RPMI7951 (cell line): ENCODE data around the gene UPP1. TPM values are rescaled to one million over a fixed set of nuclear protein-coding genes. Genes with fewer than 3 reads are reported as not detected.
A peak's percentile ranks its signal among the peaks of the same experiment; 100 is the strongest.
"Not testable (repeated sequence)": the region's sequence is repeated elsewhere in the genome, so short reads cannot be mapped to it uniquely, and the experiment has no call there.

ENCODE experiments used
- DNase-seq: peaks from one replicate; pipeline ENCODE4 v3.0.0-alpha.2; 2012; ENCODE audit warnings: low read depth
- total RNA-seq: library from RNA; depleted of rRNA; stranded (reverse); fragments of >200 nt; shearing (Covaris generic); gene quantifications from 2 replicates; pipeline ENCODE4 v1.2.3, GENCODE V29; 2014

The UPP1 gene
- total RNA-seq, 1 experiment from 2014 or later, result 39.0 TPM

- no peak for DNase-seq
Measured at GRCh38 chr7:48111596-48111995, 22.5 kb downstream of the UPP1 start.

GRCh38 chr7:48112401-48113165 lies 23.5 kb downstream of the UPP1 start:
- DNase-seq, result no peak

DNA sequence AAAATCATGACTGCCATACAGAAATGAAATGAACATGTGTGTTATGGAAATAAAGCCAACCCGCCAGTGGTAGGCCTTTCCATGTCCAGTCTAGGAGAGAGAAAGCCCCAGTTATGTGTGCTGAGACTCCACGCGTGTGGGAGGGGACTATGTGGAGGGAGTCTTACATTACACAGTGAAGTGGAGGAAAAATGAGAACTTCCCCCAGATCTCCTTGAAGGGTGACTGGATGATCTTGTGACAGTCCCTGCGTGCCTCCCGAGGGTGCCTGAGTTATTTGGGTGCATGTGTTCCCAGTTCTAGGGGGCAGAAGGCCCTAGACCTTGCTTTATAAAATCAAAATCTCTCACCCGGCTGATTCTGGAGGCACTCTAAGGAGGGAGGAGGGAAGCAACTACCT lies 24.2 kb downstream of the UPP1 start:
- no peak for DNase-seq

DNA sequence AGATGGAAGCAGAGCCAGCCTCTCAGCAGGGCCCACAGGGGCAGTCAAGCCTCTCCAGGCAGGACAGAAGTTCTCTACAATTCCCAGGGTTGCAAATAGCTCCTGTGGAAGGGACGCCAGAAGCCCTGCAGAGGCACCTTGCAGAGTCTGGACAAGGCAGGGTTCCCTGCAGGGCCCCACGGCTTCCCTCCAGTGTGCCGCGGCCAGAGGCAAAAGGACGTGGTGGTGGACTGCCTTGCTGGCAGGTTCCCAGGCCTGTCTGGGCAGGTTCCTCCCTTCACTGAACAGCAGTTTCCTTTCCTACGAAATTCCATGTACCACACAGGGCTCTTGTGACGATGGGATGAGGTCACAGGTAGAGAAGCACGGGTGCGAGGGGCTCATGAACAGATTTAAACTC lies 25.1 kb downstream of the UPP1 start:
- no peak for DNase-seq

DNA sequence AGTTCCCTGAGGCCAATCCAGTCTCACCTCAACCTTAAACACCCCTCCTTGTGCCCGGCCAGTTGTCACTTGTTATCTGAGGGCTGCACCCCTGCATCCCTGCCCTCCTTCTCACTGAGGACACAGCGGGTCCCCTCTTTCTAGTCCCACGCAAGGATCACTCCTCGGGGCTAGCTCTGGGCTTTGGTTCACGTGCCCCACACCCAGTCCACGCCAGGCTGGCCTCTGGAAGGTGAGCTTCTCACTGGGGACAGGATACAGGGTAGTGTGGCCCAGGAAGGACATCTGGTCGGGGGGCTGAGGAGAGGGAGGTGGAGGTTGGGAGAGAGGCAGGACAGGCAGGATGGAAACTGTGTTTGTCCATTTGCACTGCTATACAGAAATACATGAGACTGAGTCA lies 25.5 kb downstream of the UPP1 start:
- DNase-seq, result no peak

DNA sequence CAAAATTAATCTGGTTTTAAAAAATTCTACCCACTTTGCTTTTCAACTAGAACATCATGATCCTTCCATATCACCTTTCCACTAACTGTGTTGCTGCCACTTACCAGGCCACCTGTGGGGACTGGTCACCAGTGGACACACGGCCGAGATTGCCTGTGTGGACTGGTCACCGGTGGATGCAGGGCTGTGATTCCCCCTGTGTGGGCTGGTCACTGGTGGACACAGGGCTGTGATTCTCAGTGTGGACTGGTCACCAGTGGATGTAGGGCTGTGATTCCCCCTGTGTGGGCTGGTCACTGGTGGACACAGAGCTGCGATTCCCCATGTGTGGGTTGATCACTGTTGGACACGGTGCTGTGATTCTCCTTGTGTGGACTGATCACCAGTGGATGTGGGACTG lies 27.0 kb downstream of the UPP1 start:
- DNase-seq, result no peak

DNA sequence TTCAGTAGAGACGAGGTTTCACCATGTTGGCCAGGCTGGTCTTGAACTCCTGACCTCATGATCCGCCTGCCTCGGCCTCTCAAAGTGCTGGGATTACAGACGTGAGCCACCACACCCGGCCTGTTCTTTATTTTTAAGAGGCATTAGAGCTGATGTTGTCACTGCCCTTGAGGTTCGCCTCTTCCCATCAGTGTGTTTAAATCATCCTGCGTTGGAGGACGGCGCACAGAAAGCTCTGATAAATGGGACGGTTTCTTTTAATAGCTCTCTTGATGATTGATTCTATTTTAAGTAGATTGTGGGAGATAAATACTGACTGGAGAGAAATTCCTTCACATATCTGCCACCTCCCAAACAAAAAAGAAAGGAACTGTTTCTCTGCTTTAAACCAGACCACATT lies 29.0 kb downstream of the UPP1 start:
- no peak for DNase-seq

- DNase-seq, result peak; percentile 26
Measured at GRCh38 chr7:48120536-48120935, 31.5 kb downstream of the UPP1 start.

DNA sequence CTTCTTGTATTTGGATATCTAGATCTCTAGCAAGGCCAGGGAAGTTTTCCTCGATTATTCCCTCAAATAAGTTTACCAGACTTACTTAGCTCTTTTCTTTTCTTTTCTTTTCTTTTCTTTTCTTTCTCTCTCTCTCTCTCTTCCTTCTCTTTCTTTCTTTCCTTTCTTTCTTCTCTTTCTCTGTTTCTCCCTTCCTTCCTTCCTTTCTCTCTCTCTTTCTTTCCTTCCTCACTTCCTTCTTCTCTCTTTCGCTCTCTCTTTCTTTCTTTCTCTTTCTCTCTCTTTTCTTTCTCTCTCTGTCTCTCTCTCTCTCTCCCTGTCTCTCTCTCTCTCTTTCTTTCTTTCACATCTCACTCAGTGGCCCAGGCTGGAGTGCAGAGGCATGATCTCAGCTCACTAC lies 37.0 kb downstream of the UPP1 start:
- no peak for DNase-seq

DNA sequence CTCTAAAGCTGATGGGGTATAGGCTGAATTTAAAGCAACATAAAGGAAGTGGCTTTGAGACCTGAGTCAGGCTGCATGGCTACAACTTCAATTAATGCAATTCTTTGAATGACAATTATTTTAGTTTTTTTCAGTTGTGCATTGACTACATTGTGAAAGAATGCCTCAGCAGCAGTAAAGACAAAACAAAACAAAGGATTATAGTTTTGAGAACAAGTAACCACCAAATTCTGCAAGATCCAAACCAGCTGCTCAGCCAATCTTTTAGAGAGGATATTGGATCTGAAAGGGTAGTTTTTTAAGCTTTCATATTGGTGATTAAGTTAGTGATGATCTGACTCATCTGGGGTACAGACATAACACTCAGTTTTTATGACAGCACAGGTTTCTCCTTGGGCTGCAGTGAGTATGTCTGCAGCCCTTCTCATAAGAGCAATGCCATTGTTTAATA lies 41.6 kb downstream of the UPP1 start:
- no peak for DNase-seq

GRCh38 chr7:48132792-48133191 lies 43.7 kb downstream of the UPP1 start:
- DNase-seq, result no peak

- DNase-seq, result peak; percentile 72
Measured at GRCh38 chr7:48139459-48139858, 50.4 kb downstream of the UPP1 start.

DNA sequence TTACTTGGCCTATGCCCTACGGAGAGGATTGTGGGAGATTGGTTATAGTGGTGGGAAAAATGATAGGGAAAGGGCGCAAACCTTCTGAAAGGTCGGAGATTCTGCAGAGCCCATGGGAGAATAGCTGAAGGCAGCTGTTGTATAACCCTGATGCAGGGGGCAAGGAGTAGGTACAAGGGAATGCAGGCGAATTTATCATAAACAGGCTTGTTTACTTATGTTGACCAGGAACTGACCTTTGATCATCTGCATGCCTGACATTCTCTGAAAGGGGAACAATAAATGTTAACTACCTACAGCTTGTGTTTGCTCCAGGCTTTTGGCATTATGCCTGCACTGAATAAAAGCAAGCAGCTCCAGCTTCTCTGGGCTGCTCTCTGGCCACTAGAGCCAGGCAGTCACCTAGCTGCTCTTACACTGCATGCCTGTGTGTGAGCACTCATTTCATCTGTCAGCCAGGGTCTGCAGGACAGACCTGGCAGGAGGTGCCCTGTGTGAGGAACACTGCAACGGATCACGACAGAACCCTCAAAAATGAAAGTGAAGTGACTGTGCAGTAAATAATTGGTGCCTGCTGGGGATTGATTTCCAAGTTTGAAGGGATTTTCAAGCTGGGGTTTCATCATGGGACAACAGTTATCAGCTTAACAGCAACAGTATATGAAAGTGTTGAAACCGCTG lies 51.1 kb downstream of the UPP1 start:
- peak; percentile 65 for DNase-seq

DNA sequence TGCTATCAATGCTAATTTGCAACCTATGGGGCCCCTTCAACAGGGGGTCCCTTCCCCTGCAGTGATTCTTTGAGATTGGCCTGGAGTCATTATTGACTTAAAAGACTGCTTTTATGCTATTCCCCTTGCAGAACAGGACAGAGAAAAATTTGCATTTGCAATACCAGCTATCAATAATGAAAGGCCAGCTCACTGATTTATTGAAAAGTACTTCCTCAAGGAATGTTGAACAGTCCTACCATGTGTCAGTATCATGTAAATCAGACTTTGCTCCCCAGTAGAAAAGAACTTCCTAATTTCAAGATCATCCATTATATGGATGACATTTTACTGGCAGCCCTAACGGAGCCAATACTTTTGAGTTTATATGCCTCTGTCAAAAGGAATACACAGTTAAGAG lies 52.5 kb downstream of the UPP1 start:
- DNase-seq, result no peak

- peak; percentile 25 for DNase-seq
Measured at GRCh38 chr7:48144291-48144768, 55.3 kb downstream of the UPP1 start.

DNA sequence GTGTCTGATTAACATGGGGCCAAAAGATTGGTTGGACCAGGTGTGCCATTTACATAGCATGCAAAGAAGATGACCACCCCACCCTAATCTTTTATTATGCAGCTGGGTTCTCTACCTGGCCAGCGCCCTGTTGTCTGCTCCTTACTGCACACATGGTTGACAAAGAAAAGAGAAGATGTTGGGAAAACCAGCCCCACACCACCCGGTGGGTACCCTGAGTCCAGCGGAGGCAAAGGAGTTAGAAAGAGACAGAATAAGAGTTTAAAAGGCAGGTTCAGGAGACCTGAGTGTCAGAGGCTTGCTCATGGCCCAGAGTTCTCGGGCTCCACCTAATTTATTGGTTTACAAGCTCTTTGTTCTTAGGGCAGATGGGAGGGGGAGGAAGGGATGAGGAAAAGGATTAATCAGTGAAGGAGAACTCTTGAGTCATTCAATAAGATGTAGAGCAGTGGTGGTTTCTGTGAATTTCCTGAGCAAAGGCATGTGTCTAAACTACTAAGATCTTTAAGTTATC lies 58.1 kb downstream of the UPP1 start:
- no peak for DNase-seq

- not testable (repeated sequence) for DNase-seq
Measured at GRCh38 chr7:48147690-48148089, 58.6 kb downstream of the UPP1 start.

GRCh38 chr7:48148311-48148710 lies 59.2 kb downstream of the UPP1 start:
- no peak for DNase-seq

DNA sequence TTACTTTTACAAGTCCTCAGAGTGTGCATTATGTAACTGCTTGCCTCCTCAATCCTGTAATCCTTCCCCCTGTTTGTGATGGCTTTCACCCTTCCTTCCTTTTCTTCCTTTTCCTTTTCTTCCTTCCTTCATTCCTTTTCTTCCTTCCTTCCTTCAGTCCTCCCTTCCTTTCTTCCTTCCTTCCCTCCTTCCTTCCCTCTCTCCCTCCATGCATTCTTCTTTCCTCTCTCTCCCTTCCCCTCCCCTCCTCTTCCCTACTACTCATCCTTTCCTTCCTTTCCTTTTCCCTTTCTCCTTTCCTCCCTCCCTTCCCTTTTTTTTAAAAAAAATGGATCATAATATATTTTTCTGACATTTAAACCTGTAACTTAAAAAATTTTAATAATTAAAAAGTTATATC lies 60.0 kb downstream of the UPP1 start:
- DNase-seq, result no peak

GRCh38 chr7:48150086-48150485 lies 61.0 kb downstream of the UPP1 start:
- no peak for DNase-seq

DNA sequence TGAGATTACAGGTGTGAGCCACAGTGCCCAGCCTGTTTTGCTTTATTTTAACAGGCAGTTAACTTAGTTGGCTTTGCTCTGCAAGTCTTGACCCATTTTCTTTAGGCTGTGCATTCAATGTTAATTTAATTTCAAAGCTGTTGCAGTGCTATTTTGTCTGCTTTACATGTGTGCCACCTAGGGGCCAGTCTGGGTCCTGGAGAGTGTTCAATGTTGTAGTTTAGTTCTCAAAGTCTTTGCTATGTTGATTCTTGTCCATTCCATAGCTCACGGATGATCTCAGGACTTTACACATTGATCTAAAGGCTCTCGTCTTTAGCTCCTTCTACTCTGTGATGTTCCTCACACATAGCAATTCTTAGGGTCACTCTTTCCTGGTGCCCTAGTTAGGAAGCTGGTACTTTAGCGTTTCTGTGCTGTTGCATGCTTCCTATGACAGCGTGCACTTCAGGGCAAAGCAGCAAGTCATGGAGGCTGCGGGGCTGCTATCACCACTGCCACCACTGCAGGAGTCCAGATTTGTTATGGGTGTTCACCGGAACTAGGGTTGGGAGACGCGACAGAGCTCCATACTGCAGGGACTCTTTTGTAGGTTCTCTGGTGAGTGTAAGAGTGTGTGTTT lies 65.8 kb downstream of the UPP1 start:
- DNase-seq, result peak; percentile 60
